OCI-LY3 (cell line): ENCODE data around the gene MPL.

ENCODE experiments used
- H2AFZ ChIP-seq: fragments of 200-600, 300-600 bp; shearing (Covaris generic); 2 replicates; pipeline ENCODE4 v1.6.0; 2014; ENCODE audit warnings: antibody characterized with exemption, low read depth, low read length
- H3K27ac ChIP-seq: fragments of 200-600, 300-600 bp; sonication (generic); 2 replicates; pipeline ENCODE4 v1.5.1; 2014; ENCODE audit warnings: mild to moderate bottlenecking, low read length, moderate library complexity, mixed read lengths
- H3K27me3 ChIP-seq: fragments of 200-600, 300-600 bp; sonication (generic); 2 replicates; pipeline ENCODE4 v1.6.1; 2014; ENCODE audit warnings: low read depth, low read length, mixed read lengths
- H3K36me3 ChIP-seq: fragments of 200-600, 300-600 bp; sonication (generic); replicated peaks from 2 replicates; pipeline ENCODE3; 2014; ENCODE audit warnings: low read depth, low read length, mixed read lengths
- H3K4me1 ChIP-seq: fragments of 300-600, 200-600 bp; sonication (generic); 2 replicates; pipeline ENCODE4 v1.6.1; 2014; ENCODE audit warnings: low read length, mixed read lengths
- H3K4me2 ChIP-seq: fragments of 200-600, 300-600 bp; sonication (generic); 2 replicates; pipeline ENCODE4 v1.6.1; 2014; ENCODE audit warnings: low read length, mixed read lengths
- H3K4me3 ChIP-seq: fragments of 300-600, 200-600 bp; sonication (generic); 2 replicates; pipeline ENCODE4 v1.5.1; 2014; ENCODE audit warnings: antibody characterized with exemption, mild to moderate bottlenecking, low read length, moderate library complexity
- H3K79me2 ChIP-seq: fragments of 300-600, 200-600 bp; shearing (Covaris generic); 2 replicates; pipeline ENCODE4 v1.6.1; 2014; ENCODE audit warnings: mild to moderate bottlenecking, low read length, mixed read lengths
- H3K9ac ChIP-seq: fragments of 300-600, 200-600 bp; shearing (Covaris generic); 2 replicates; pipeline ENCODE4 v1.6.0; 2014; ENCODE audit warnings: mild to moderate bottlenecking, low read length, moderate library complexity
- H3K9me3 ChIP-seq: fragments of 200-600, 300-600 bp; shearing (Covaris generic); 2 replicates; pipeline ENCODE4 v1.6.1; 2014; ENCODE audit warnings: low read length, mixed read lengths; ENCODE audit not compliant: insufficient read depth
- H4K20me1 ChIP-seq: fragments of 200-600, 300-600 bp; sonication (generic); 2 replicates; pipeline ENCODE4 v1.6.1; 2016; ENCODE audit warnings: low read length, mixed read lengths; ENCODE audit not compliant: insufficient read depth
- CTCF ChIP-seq: fragments of 200-600, 300-600 bp; sonication (generic); IDR thresholded peaks from 2 replicates; pipeline ENCODE4 v1.5.1; 2014; ENCODE audit warnings: antibody characterized with exemption, low read length, low read depth
- EZH2phosphoT487 ChIP-seq: fragments of 200-600 bp; shearing (Covaris generic); IDR thresholded peaks from 2 replicates; pipeline ENCODE4 v1.6.1; 2018; ENCODE audit warnings: antibody characterized with exemption, mixed run types, low read depth

MPL gene

DNA sequence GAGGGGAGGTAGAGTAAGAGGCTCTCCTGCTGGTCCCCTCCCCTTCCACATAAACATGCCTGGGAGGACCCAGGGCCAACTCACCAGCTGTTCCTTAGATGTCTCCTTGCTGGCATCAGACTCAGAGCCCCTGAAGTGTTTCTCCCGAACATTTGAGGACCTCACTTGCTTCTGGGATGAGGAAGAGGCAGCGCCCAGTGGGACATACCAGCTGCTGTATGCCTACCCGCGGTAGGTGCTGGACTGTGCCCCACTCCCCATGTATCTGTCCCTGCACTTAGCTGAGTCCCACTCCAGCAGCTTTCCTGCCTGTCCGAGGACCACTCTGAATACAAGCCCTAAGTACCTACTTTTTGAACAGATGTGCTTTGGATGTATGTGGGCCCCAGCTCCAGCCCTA lies 383 bp downstream of the MPL start:
- no peaks in the 10 kb centered on the region for H3K79me2 ChIP-seq
- no peak overlapping the region for H3K4me3 ChIP-seq
- H4K20me1 ChIP-seq, result no peaks in the 10 kb centered on the region
- no peaks in the 10 kb centered on the region for H3K4me1 ChIP-seq
- no peak overlapping the region for H3K9ac ChIP-seq
- H3K27ac ChIP-seq, result no peak overlapping the region
- TF ChIP-seq CTCF (no peak), EZH2phosphoT487 (no peak)
- H3K4me2 ChIP-seq, result no peak overlapping the region
- H3K27me3 ChIP-seq, result no peaks in the 10 kb centered on the region
- H2AFZ ChIP-seq, result no peak overlapping the region
- H3K36me3 ChIP-seq, result no peaks in the 10 kb centered on the region
- no peaks in the 10 kb centered on the region for H3K9me3 ChIP-seq

DNA sequence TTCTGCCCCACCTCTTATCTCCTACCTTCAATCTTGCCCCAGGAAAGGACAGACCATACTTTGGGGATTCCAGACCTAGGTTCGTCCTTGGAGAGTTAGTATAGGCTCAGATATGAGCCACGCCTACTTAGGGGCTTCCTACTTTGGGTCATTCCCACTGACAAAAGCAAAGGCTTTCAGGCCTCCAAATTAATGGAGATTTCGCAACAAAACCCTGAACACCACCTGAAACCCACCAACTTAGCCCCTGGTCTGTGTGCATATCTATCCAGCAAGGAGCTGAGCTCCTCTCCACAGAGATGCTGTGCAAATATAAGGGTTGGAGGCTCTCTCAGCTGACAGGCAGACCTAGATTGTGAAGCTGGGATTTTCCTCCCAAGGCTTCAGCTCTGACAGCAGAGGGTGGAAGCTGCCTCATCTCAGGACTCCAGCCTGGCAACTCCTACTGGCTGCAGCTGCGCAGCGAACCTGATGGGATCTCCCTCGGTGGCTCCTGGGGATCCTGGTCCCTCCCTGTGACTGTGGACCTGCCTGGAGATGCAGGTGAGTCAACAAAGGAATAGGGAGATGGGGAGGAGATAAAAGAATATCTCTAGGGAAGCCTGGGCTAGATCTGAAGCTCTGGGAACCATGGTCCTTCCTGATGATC lies 2.1 kb downstream of the MPL start:
- Histone ChIP-seq H3K27ac (no peak overlapping the region), H3K4me3 (no peak overlapping the region), H3K9ac (no peak overlapping the region), H2AFZ (no peak overlapping the region), H4K20me1 (no peaks in the 10 kb centered on the region), H3K36me3 (no peaks in the 10 kb centered on the region), H3K79me2 (no peaks in the 10 kb centered on the region), H3K4me2 (no peak overlapping the region), H3K9me3 (no peaks in the 10 kb centered on the region), H3K27me3 (no peaks in the 10 kb centered on the region), H3K4me1 (no peaks in the 10 kb centered on the region)
- no peak for TF ChIP-seq CTCF
- no peak for TF ChIP-seq EZH2phosphoT487

- Histone ChIP-seq H3K79me2 (no peaks in the 10 kb centered on the region), H3K4me2 (no peak overlapping the region), H3K4me1 (no peaks in the 10 kb centered on the region), H3K27me3 (no peaks in the 10 kb centered on the region), H3K27ac (no peak overlapping the region), H3K9me3 (no peaks in the 10 kb centered on the region), H3K9ac (no peak overlapping the region), H2AFZ (no peak overlapping the region), H3K4me3 (no peak overlapping the region), H3K36me3 (no peaks in the 10 kb centered on the region), H4K20me1 (no peaks in the 10 kb centered on the region)
- TF ChIP-seq CTCF, result no peak
- no peak for TF ChIP-seq EZH2phosphoT487
Measured at GRCh38 chr1:43340559-43340958, 2.9 kb downstream of the MPL start.

- H3K4me3 ChIP-seq, result no peak overlapping the region
- TF ChIP-seq CTCF, result no peak
- no peak for TF ChIP-seq EZH2phosphoT487
- H3K9me3 ChIP-seq, result no peaks in the 10 kb centered on the region
- H2AFZ ChIP-seq, result no peak overlapping the region
- no peaks in the 10 kb centered on the region for H3K79me2 ChIP-seq
- no peak overlapping the region for H3K4me2 ChIP-seq
- no peaks in the 10 kb centered on the region for H3K36me3 ChIP-seq
- no peaks in the 10 kb centered on the region for H4K20me1 ChIP-seq
- H3K27me3 ChIP-seq, result no peaks in the 10 kb centered on the region
- H3K27ac ChIP-seq, result no peak overlapping the region
- H3K4me1 ChIP-seq, result no peaks in the 10 kb centered on the region
- H3K9ac ChIP-seq, result no peak overlapping the region
Measured at GRCh38 chr1:43344267-43344850, 6.7 kb downstream of the MPL start.
